ENCODE results near the gene PLP1.

DNA sequence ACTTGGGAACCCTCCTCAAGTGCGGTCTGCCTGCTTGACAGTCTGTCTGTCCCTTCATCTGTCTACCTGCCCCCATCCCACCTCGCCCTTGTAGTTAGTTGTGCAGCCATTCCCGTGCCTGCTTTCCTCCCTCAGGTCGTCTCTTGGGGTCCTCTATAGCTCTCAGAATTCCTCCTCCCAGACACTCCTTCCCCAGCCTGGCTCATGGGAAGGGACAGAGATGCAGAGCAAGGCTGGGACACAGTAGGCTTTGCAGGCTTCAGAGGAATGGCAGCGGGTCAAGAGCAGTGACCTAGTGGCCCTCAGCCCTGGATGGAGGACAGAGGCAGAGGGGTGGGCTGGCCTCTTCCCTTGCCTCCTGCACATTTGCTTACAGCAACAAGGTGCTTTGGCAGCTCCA, 47.6 kb upstream of the PLP1 start:
- TF ChIP-seq, protein P1, sequence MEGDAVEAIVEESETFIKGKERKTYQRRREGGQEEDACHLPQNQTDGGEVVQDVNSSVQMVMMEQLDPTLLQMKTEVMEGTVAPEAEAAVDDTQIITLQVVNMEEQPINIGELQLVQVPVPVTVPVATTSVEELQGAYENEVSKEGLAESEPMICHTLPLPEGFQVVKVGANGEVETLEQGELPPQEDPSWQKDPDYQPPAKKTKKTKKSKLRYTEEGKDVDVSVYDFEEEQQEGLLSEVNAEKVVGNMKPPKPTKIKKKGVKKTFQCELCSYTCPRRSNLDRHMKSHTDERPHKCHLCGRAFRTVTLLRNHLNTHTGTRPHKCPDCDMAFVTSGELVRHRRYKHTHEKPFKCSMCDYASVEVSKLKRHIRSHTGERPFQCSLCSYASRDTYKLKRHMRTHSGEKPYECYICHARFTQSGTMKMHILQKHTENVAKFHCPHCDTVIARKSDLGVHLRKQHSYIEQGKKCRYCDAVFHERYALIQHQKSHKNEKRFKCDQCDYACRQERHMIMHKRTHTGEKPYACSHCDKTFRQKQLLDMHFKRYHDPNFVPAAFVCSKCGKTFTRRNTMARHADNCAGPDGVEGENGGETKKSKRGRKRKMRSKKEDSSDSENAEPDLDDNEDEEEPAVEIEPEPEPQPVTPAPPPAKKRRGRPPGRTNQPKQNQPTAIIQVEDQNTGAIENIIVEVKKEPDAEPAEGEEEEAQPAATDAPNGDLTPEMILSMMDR (IDR thresholded peaks at IDR 0.05 in 4 of 5, conservative IDR thresholded peaks at IDR 0.05 in 1 of 5): no peak
- no peak for TF ChIP-seq POLR2A (IDR thresholded peaks at IDR 0.05)

Measured in gastrocnemius medialis (tissue), 4 donors.